Forelimb muscle (tissue), 1 donor: ENCODE data around the gene OR10D3. TPM values are rescaled to one million over a fixed set of nuclear protein-coding genes. Genes with fewer than 3 reads are reported as not detected.

Source experiments
- polyA plus RNA-seq: library from polyadenylated mRNA; unstranded; fragments of 120-200 nt; gene quantifications from one replicate; pipeline ENCODE4 v1.2.1, GENCODE V29; 2013; ENCODE audit not compliant: insufficient read length

Gene OR10D3
- polyA plus RNA-seq, 1 donor: not detected

Other genes with a start within 250 kb of the OR10D3 start
- not detected for gene OR4D5, start 243.7 kb upstream of the OR10D3 start, polyA plus RNA-seq
- not detected for gene OR6T1, start 239.5 kb upstream of the OR10D3 start, polyA plus RNA-seq
- not detected for gene OR10S1, start 205.6 kb upstream of the OR10D3 start, polyA plus RNA-seq
- gene OR10G6, start 188.2 kb upstream of the OR10D3 start, polyA plus RNA-seq: not detected
- gene OR10G4, start 170.3 kb upstream of the OR10D3 start, polyA plus RNA-seq: 0.06 TPM
- gene OR10G9, start 160.3 kb upstream of the OR10D3 start, polyA plus RNA-seq: not detected
- gene OR10G8, start 156.5 kb upstream of the OR10D3 start, polyA plus RNA-seq: not detected
- gene OR10G7, start 142.0 kb upstream of the OR10D3 start, polyA plus RNA-seq: not detected
- 114 TPM for gene VWA5A, start 67.9 kb upstream of the OR10D3 start, polyA plus RNA-seq
- gene OR8G1, start 57.8 kb downstream of the OR10D3 start, polyA plus RNA-seq: not detected
- not detected for gene OR8G5, start 73.0 kb downstream of the OR10D3 start, polyA plus RNA-seq
- gene OR8D1, start 130.6 kb downstream of the OR10D3 start, polyA plus RNA-seq: 0.05 TPM
- not detected for gene OR8D2, start 136.9 kb downstream of the OR10D3 start, polyA plus RNA-seq
- not detected for gene OR8B2, start 201.2 kb downstream of the OR10D3 start, polyA plus RNA-seq
- not detected for gene OR8B3, start 215.7 kb downstream of the OR10D3 start, polyA plus RNA-seq
- not detected for gene OR8B4, start 241.5 kb downstream of the OR10D3 start, polyA plus RNA-seq